ENCODE results near the gene SRXN1. TPM values are rescaled to one million over a fixed set of nuclear protein-coding genes. Genes with fewer than 3 reads are reported as not detected.
A peak's percentile ranks its signal among the peaks of the same experiment; 100 is the strongest.

Gene SRXN1
- total and polyA plus RNA-seq, 2 experiments from 2014 or later, result 21.4 to 21.6 TPM

DNA sequence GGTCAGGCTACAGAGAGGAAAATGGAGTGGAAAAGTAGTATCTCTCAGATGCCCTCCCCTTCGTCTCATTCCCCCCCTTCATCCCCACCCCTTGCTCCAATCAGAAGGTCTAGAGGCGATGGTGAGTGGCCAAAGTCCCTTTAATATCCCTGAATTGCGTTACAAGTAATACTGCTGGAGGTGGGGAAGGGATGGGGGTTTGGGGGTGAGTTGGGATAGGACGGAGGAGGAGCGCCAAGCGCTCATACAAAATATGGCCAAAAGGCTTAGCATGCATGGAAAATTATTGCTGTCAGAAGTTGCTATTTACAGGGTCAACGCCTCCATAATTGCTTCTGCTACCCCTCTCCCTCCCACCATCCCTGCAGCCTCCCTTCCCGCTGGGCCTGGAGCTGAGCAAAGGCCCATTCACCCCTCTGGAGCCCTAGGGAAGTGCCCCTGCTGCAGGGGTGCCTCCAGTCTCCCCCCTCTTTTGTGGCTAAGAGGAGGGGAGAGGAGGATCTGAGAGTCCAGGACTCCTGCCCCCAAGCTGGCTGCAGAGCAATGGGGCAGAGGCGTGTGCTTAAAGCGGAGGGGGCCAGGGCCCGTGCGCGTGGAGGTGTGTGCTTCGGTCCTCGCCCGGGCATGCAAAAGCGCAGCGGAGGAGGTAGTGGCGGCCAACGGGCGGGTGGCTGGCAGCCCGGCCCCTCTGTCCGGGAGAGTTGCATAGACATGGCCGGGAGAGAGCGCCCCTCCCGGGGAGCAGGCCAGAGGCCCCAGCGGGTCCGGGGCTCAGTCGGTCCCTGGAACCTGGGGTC is 8.7 kb upstream of the SRXN1 start:
- Histone ChIP-seq H3K27me3 (peaks cover 4% of the 10 kb centered on the region), H3K27ac (no peak overlapping the region), H3K4me3 (no peak overlapping the region)

DNA sequence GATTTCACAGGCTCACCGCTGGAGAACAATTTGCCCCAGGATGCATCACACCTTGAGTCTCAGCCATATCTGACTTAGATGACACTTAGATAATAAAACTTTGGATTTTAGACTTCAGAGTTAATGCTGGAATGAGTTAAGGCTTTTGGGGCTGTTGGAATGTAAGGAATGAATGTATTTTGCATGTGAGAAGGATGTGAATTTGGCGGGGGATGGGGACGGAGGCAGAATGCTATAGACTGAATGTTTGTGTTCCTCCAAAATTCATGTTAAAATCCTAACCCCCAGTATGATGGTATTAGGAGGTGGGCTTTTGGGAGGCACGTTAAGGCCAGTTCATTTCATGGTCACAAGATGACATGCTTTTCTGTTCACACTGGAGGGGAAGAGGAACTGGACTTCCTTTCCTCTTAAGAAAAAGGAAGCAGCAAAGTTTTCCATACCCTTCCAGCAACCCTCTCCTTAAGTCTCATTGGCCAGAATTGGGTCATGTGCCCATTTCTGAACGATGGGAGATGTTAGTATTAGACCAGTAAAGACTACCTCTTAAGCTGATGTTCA is 5.8 kb upstream of the SRXN1 start:
- no peaks in the 10 kb centered on the region for H3K36me3 ChIP-seq
- no peak for DNase-seq (ENCODE audit: low read depth in 1 of 2, low spot score in 1 of 2)

More for the DNA sequence above, 8.7 kb upstream of the SRXN1 start:
- H3K36me3 ChIP-seq, result no peaks in the 10 kb centered on the region
- peaks cover 15% of the 10 kb centered on the region for H3K4me1 ChIP-seq (ENCODE audit: low read depth)
- no peak for DNase-seq (ENCODE audit: low read depth in 1 of 2, low spot score in 1 of 2)
- H3K9me3 ChIP-seq (ENCODE audit: low read depth), result no peaks in the 10 kb centered on the region
- TF ChIP-seq, protein P1, sequence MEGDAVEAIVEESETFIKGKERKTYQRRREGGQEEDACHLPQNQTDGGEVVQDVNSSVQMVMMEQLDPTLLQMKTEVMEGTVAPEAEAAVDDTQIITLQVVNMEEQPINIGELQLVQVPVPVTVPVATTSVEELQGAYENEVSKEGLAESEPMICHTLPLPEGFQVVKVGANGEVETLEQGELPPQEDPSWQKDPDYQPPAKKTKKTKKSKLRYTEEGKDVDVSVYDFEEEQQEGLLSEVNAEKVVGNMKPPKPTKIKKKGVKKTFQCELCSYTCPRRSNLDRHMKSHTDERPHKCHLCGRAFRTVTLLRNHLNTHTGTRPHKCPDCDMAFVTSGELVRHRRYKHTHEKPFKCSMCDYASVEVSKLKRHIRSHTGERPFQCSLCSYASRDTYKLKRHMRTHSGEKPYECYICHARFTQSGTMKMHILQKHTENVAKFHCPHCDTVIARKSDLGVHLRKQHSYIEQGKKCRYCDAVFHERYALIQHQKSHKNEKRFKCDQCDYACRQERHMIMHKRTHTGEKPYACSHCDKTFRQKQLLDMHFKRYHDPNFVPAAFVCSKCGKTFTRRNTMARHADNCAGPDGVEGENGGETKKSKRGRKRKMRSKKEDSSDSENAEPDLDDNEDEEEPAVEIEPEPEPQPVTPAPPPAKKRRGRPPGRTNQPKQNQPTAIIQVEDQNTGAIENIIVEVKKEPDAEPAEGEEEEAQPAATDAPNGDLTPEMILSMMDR (IDR thresholded peaks at IDR 0.05; ENCODE audit: low read depth, low read length), result peak; percentile 5

DNA sequence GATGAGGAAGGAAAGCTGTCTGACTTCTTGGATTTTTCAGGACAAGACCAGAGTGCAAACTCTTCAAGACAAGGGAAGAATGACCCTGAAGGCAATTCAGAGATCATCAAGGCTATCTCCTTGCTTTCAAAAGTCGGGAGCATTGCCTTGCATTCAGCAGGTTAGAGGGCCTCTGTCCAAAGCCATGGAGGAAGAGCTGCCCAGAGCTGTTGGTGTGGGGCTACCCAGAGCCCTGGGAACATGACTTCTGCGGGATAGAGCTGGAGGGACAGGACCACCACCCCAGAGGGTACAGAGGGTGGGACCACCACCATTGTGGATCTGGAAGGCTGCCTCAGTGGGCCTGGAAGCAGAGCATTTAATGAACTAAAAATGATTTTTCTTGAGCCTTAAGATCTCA is 5.2 kb upstream of the SRXN1 start:
- no peak overlapping the region for H3K27ac ChIP-seq
- no peak overlapping the region for H3K4me3 ChIP-seq

More for the DNA sequence above, 5.8 kb upstream of the SRXN1 start:
- H3K27me3 ChIP-seq, result peaks cover 4% of the 10 kb centered on the region
- no peaks in the 10 kb centered on the region for H3K9me3 ChIP-seq (ENCODE audit: low read depth)
- H3K27ac ChIP-seq, result no peak overlapping the region
- peaks cover 19% of the 10 kb centered on the region for H3K4me1 ChIP-seq (ENCODE audit: low read depth)
- H3K4me3 ChIP-seq, result no peak overlapping the region
- TF ChIP-seq, protein P1 (IDR thresholded peaks at IDR 0.05; ENCODE audit: low read depth, low read length), result no peak

DNA sequence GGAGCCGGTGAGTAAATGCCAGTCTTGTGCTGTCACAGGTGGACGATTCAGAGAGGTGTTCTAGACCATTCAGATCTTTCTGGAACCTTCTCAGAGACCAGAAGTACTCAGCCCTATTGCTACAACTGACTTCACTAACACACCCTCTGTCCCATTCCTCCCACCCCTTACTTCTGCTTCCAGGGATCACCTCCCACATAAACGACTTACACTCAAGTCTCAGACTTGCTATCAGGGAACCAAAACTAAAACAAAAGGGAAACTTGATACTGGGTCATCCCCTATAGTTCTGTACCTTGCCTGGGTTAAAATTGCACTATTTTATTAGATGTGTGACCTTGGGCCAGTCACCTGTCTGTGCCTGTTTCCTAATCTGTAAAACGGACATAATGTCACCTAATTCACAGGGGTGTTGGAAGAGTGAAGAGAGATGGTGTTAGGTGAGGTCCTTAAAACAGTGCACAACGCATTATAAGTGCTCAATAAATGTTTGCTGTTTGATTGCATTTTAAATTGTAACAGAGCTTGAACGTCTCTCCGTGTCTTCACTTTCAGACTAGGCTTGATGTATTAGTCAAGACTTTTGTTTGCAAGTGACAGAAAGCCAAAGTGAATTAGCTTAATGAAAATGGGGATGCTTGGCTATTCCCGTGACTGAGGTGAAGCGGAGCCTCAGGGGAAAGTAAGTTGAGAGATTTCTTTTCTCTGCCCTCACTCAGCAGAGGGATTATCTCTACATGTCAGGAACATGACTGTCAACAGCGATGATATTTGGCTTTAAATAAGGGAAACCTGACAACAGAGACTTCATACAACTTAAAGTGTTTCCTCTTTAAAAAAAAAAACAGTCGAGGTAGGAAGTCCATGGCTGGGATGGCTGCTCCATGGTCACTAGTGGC is 3.0 kb upstream of the SRXN1 start:
- H3K36me3 ChIP-seq, result no peaks in the 10 kb centered on the region
- H3K4me1 ChIP-seq (ENCODE audit: low read depth), result peaks cover 18% of the 10 kb centered on the region
- no peak for DNase-seq (ENCODE audit: low read depth in 1 of 2, low spot score in 1 of 2)
- H3K27me3 ChIP-seq, result no peaks in the 10 kb centered on the region
- no peak overlapping the region for H3K27ac ChIP-seq
- TF ChIP-seq, protein P1 (IDR thresholded peaks at IDR 0.05; ENCODE audit: low read depth, low read length), result no peak
- H3K4me3 ChIP-seq, result no peak overlapping the region
- no peaks in the 10 kb centered on the region for H3K9me3 ChIP-seq (ENCODE audit: low read depth)

More for the DNA sequence above, 5.2 kb upstream of the SRXN1 start:
- TF ChIP-seq, protein P1 (IDR thresholded peaks at IDR 0.05; ENCODE audit: low read depth, low read length), result no peak
- peaks cover 3% of the 10 kb centered on the region for H3K27me3 ChIP-seq
- no peaks in the 10 kb centered on the region for H3K36me3 ChIP-seq
- no peaks in the 10 kb centered on the region for H3K9me3 ChIP-seq (ENCODE audit: low read depth)
- DNase-seq (ENCODE audit: low read depth in 1 of 2, low spot score in 1 of 2), result no peak
- peaks cover 19% of the 10 kb centered on the region for H3K4me1 ChIP-seq (ENCODE audit: low read depth)

DNA sequence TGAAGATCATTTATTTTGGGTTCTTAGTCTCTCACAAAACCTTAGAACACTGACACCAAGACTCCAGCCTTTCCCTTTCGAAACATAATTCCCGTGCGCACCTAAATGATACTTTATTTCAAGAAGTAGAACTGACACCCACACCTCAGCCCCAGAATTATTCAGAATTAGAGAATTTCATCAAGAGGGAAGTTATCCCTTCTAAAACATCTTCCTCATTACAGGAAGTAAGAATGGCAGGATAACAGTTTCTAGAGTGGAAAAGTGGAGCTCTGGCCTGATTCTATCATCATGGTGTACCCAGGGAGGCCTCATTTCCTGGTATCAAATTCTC is 1.4 kb upstream of the SRXN1 start:
- DNase-seq (ENCODE audit: low read depth in 1 of 2, low spot score in 1 of 2), result no peak
- TF ChIP-seq, protein P1 (IDR thresholded peaks at IDR 0.05; ENCODE audit: low read depth, low read length), result no peak
- H3K9me3 ChIP-seq (ENCODE audit: low read depth), result no peaks in the 10 kb centered on the region
- peaks cover 5% of the 10 kb centered on the region for H3K36me3 ChIP-seq
- H3K4me1 ChIP-seq (ENCODE audit: low read depth), result peaks cover 13% of the 10 kb centered on the region
- no peak overlapping the region for H3K27ac ChIP-seq
- H3K27me3 ChIP-seq, result no peaks in the 10 kb centered on the region
- no peak overlapping the region for H3K4me3 ChIP-seq
